Panc1 (cell line): ENCODE data around the gene PRKCZ. TPM values are rescaled to one million over a fixed set of nuclear protein-coding genes. Genes with fewer than 3 reads are reported as not detected.

Experiments
- ATAC-seq: fragments of 200-7000 bp; cut with Tn5 transposase; 2 replicates; pipeline ENCODE4 v1.9.1; 2020; ENCODE audit warnings: mild to moderate bottlenecking, moderate library complexity
- BruUV-seq: library from RNA; stranded (reverse); fragments of 400-500 nt; replicated peaks from 2 replicates; lab custom pipeline; 2021; lab: Mats Ljungman, UMichigan
- CTCF ChIA-PET: fragments of 300-600 bp; sonication (Branson Sonifier 250); formaldehyde crosslinking; loops from one replicate; lab custom pipeline; 2022; ENCODE audit warnings: antibody characterized with exemption; lab: Charles Lee
- POLR2A ChIA-PET: fragments of 300-600 bp; sonication (Branson Sonifier 250); formaldehyde crosslinking; loops from one replicate; lab custom pipeline; 2022; ENCODE audit warnings: antibody characterized with exemption; lab: Charles Lee
- DNase-seq: peaks from one replicate; pipeline ENCODE4 v3.0.0-alpha.2; 2010; ENCODE audit warnings: low read depth, low spot score
- H3K27ac ChIP-seq: 2 replicates; pipeline ENCODE4 v1.5.1; 2011; ENCODE audit warnings: mild to moderate bottlenecking, low read length, inconsistent platforms
- H3K27me3 ChIP-seq: fragments of 200-500 bp; sonication (Bioruptor generic); 2 replicates; pipeline ENCODE4 v1.6.0; 2014; ENCODE audit warnings: low read length, inconsistent platforms; ENCODE audit not compliant: control insufficient read depth, insufficient read depth
- H3K36me3 ChIP-seq: fragments of 200-500 bp; sonication (Bioruptor generic); 2 replicates; pipeline ENCODE4 v1.5.1; 2014; ENCODE audit warnings: inconsistent platforms, mild to moderate bottlenecking, low read length, moderate library complexity; ENCODE audit not compliant: control insufficient read depth, insufficient read depth
- H3K4me1 ChIP-seq: 2 replicates; pipeline ENCODE4 v1.5.1; 2011; ENCODE audit warnings: inconsistent platforms, mild to moderate bottlenecking, low read length, moderate library complexity; ENCODE audit not compliant: control insufficient read depth, insufficient read depth
- H3K4me3 ChIP-seq, 2 experiments: 2 replicates each; pipeline ENCODE4 v1.5.1; 2011 to 2012; ENCODE audit warnings: low read depth in 2 of 2, low read length in 2 of 2, mild to moderate bottlenecking in 2 of 2, inconsistent platforms in 1 of 2, moderate library complexity in 1 of 2
- H3K9me3 ChIP-seq: fragments of 200-500 bp; sonication (Bioruptor generic); 2 replicates; pipeline ENCODE4 v1.5.1; 2014; ENCODE audit warnings: low read depth, mild to moderate bottlenecking, inconsistent platforms, low read length, moderate library complexity; ENCODE audit not compliant: control insufficient read depth, insufficient read depth
- CTCF ChIP-seq: fragments of 450-650 bp; IDR thresholded peaks from 2 replicates; pipeline ENCODE4 v1.5.1; 2017; ENCODE audit warnings: mild to moderate bottlenecking
- POLR2AphosphoS5 ChIP-seq: IDR thresholded peaks from 2 replicates; pipeline ENCODE4 v1.6.1; 2012; ENCODE audit warnings: mild to moderate bottlenecking, low read depth, low read length, moderate library complexity
- REST ChIP-seq, 2 experiments: IDR thresholded peaks; 2 replicates each; pipeline ENCODE4 v1.6.1; 2011 to 2012; ENCODE audit warnings: low read depth in 2 of 2, control low read depth in 1 of 2, low read length in 1 of 2, mild to moderate bottlenecking in 1 of 2, moderate library complexity in 1 of 2; ENCODE audit not compliant: insufficient read depth in 1 of 2
- SIN3A ChIP-seq: IDR thresholded peaks from 2 replicates; pipeline ENCODE4 v1.6.1; 2012; ENCODE audit warnings: low read depth, mild to moderate bottlenecking, low read length, moderate library complexity, borderline replicate concordance; ENCODE audit not compliant: insufficient read depth
- TCF7L2 ChIP-seq: IDR thresholded peaks from 2 replicates; pipeline ENCODE4 v1.6.1; 2011; ENCODE audit warnings: mild to moderate bottlenecking, low read depth, low read length, inconsistent platforms
- in situ Hi-C: cut with HindIII; loops from 2 replicates; pipeline ENCODE4 v1.10.0; 2016; ENCODE audit warnings: low sequenced_read_pairs, low pct_unique_long_range_greater_than_20kb
- intact Hi-C: fragments of 100-400 bp; cut with micrococcal nuclease; formaldehyde crosslinking; loops from one replicate; pipeline ENCODE4 v1.10.0; 2022; ENCODE audit not compliant: unreplicated experiment
- total RNA-seq: library from RNA; stranded (reverse); gene quantifications from one replicate; pipeline ENCODE4 v1.2.1, GENCODE V29; 2021; ENCODE audit not compliant: unreplicated experiment

The PRKCZ gene
- total RNA-seq, 1 experiment from 2014 or later = 26.7 TPM

DNA sequence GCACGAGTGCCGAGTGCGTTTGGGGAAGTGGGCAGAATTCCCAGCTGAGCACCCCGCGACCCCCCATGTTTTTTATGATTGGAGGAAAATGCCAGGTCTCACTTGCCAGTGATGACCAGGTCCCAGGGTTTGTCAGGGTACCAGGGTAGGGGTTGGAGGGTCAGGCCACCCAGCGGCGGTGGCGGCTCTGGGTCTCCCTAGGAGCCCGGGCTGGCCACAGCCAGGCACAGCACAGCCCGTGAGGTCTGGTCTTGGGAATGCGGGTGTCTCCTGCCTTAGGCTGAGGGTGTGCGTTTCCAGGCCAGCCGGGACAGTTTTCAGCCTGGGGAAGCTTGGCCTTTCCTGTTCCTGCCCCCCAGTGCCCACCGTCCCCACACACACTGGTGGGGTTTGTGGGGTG is 22.7 kb downstream of the PRKCZ start:
- no peaks in the 10 kb centered on the region for H3K27me3 ChIP-seq
- BruUV-seq = no TSS peak

DNA sequence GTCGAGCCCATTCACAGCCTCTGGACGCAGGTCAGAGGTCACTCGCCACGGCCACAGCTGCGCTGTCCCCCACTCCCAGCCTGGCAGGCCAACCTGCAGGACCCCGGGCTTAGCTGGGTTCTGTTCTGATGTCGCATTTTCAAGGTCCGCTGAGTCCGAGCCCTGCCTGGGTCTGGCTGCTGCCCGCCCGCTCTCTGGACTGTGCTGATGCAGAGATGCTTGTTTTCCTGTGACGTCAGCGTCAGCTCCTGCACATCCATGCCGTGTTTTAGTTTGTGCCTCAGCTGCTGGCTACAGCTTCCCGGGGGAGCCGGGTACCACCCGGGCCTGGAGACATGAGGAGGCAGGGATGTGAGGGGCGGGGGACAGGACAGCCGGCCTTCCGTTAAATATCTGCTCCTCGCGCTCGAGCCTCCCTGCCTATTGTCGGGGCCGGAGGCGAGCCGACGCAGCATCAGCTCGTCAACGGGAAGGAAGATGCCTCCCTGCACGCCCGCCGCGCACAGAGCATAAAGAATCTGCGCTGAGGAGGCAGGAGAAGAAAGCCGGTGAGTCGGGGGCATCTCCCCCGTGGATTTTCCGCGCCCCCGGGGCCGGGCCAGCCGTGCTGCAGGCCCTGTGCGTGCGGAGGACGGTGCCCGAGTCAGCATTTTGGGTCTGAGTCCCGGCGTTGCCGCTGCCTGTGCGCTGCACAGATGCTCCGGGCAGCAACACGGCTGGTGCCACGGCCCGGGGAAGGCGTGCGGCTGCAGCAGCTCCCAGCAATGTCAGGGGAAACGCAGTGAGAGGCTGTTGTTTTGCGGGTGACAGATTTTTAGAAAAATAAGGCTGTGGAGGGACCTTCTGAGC is 23.4 kb downstream of the PRKCZ start:
- in situ Hi-C loops = no loop called here
- H3K27me3 ChIP-seq = no peaks in the 10 kb centered on the region
- H3K27ac ChIP-seq = no peak overlapping the region
- ChIA-PET CTCF (no interaction called here), POLR2A (no interaction called here)
- no TSS peak for BruUV-seq
- DNase-seq = no peak
- 0 out of 2 replicates have a peak, but pooled peaks cover 6% of the 10 kb centered on the region for H3K9me3 ChIP-seq
- ATAC-seq = no peak
- 0 out of 2 replicates have a peak, but pooled peaks cover 2% of the 10 kb centered on the region for H3K4me1 ChIP-seq
- peak overlapping the region in 1 of 2 experiments; percentile 22; a peak in 1 of 4 replicates for H3K4me3 ChIP-seq
- no peaks in the 10 kb centered on the region for H3K36me3 ChIP-seq
- intact Hi-C loops = no loop called here
- TF ChIP-seq CTCF (no peak), REST (IDR thresholded peaks at IDR 0.05; ENCODE audit: insufficient read depth in 1 of 2, low read depth in 2 of 2, low read length in 1 of 2) (no peak), SIN3A (no peak), POLR2AphosphoS5 (no peak)

More for the DNA sequence above, 22.7 kb downstream of the PRKCZ start:
- Histone ChIP-seq H3K9me3 (0 out of 2 replicates have a peak, but pooled peaks cover 4% of the 10 kb centered on the region), H3K27ac (no peak overlapping the region), H3K4me1 (0 out of 2 replicates have a peak, but pooled peaks cover 2% of the 10 kb centered on the region), H3K36me3 (no peaks in the 10 kb centered on the region), H3K4me3 (no peak overlapping the region)
- ATAC-seq (no peak), DNase-seq (no peak)
- ChIA-PET POLR2A (no interaction called here), CTCF (no interaction called here)
- intact Hi-C loops (no loop called here), in situ Hi-C loops (no loop called here)
- TF ChIP-seq CTCF = no peak
- no peak for TF ChIP-seq POLR2AphosphoS5
- no peak for TF ChIP-seq TCF7L2
- no peak for TF ChIP-seq REST (IDR thresholded peaks at IDR 0.05; ENCODE audit: insufficient read depth in 1 of 2, low read depth in 2 of 2, low read length in 1 of 2)
- no peak for TF ChIP-seq SIN3A
